OCI-LY7 (cell line): ENCODE results near the gene COL9A3.

ENCODE experiments used
- CTCF ChIP-seq: fragments of 200-600 bp; sonication (generic); conservative IDR thresholded peaks from 2 replicates; pipeline ENCODE4 v1.5.1; 2014; ENCODE audit warnings: mild to moderate bottlenecking, antibody characterized with exemption, low read length, moderate library complexity, mixed read lengths
- EZH2phosphoT487 ChIP-seq: fragments of 200-600 bp; sonication (generic); IDR thresholded peaks from 2 replicates; pipeline ENCODE4 v1.6.1; 2018; ENCODE audit warnings: low read depth, borderline replicate concordance, mild to moderate bottlenecking, mixed run types, antibody characterized with exemption, low read length, moderate library complexity, mixed read lengths

GRCh38 chr20:62770111-62770910 is 46.5 kb upstream of the COL9A3 start:
- TF ChIP-seq CTCF (no peak), EZH2phosphoT487 (no peak)
